ENCODE results near the gene HAP1. TPM values are rescaled to one million over a fixed set of nuclear protein-coding genes. Genes with fewer than 3 reads are reported as not detected.

HAP1 gene
- total and polyA plus RNA-seq, 2 experiments from 2014 or later: 0.03 to 0.44 TPM

DNA sequence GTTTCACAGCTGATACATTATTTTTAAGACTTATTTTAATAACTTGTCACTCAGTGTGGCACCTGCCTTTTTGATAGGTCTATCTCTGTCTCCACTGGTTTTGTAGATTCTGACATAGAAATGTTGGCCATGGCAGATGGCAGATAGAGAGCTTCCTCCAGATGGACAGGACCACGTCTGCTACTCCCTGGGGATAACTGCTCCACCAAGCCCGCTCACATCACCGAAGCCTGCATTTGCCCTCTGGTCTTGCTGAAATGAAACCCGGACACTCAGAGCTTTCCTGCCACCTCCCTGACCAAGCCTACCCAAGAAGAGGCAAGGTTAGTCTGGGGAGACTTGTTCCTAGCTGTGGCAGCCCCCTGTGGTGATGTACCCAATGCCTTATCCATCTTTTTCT is 16.4 kb upstream of the HAP1 start:
- H3K4me1 ChIP-seq (ENCODE audit: insufficient read depth): no peaks in the 10 kb centered on the region
- no peak overlapping the region for H3K4me3 ChIP-seq
- no peaks in the 10 kb centered on the region for H3K79me2 ChIP-seq
- no peaks in the 10 kb centered on the region for H3K9me2 ChIP-seq (replicated peaks; ENCODE audit: insufficient read depth)
- no peak overlapping the region for H2AFZ ChIP-seq
- 91% methylated on average over 4 of the region's 4 CpGs for WGBS (ENCODE audit: low lambda C conversion rate, missing lambda C conversion rate)
- no peaks in the 10 kb centered on the region for H3K27me3 ChIP-seq
- H3K36me3 ChIP-seq (replicated peaks; ENCODE audit: insufficient read depth, low read depth): no peaks in the 10 kb centered on the region
- no peak overlapping the region for H3K4me2 ChIP-seq
- no peaks in the 10 kb centered on the region for H3K9me3 ChIP-seq (ENCODE audit: low read depth)
- no peak for DNase-seq (ENCODE audit: low spot score)
- H4K20me1 ChIP-seq (ENCODE audit: insufficient read depth, poor library complexity, severe bottlenecking): no peaks in the 10 kb centered on the region
- TF ChIP-seq, protein P1, sequence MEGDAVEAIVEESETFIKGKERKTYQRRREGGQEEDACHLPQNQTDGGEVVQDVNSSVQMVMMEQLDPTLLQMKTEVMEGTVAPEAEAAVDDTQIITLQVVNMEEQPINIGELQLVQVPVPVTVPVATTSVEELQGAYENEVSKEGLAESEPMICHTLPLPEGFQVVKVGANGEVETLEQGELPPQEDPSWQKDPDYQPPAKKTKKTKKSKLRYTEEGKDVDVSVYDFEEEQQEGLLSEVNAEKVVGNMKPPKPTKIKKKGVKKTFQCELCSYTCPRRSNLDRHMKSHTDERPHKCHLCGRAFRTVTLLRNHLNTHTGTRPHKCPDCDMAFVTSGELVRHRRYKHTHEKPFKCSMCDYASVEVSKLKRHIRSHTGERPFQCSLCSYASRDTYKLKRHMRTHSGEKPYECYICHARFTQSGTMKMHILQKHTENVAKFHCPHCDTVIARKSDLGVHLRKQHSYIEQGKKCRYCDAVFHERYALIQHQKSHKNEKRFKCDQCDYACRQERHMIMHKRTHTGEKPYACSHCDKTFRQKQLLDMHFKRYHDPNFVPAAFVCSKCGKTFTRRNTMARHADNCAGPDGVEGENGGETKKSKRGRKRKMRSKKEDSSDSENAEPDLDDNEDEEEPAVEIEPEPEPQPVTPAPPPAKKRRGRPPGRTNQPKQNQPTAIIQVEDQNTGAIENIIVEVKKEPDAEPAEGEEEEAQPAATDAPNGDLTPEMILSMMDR (IDR thresholded peaks at IDR 0.05; ENCODE audit: poor library complexity): no peak
- no peak for TF ChIP-seq EZH2phosphoT487 (IDR thresholded peaks at IDR 0.05; ENCODE audit: low read depth, severe bottlenecking, unreplicated experiment)
- no peak for TF ChIP-seq EZH2 (IDR thresholded peaks at IDR 0.05; ENCODE audit: borderline replicate concordance)
- no peak overlapping the region for H3K27ac ChIP-seq

DNA sequence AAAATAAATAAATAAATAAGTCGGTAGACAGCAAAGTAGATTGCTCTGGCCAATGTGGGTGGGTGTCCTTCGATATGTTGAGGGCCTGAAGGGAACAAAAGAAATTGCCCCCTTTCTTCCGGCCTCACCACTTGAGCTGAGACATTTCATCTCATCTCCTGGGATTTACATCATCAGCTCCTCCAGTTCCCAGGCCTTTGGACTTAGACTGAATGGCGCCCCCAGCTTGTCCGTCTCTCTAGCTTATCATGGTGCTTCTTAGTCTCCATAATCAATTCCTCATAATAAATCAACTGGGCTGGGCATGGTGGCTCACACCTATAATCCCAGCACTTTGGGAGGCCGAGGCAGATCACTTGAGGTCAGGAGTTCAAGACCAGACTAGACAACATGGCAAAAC is 13.8 kb upstream of the HAP1 start:
- 88% methylated on average over 6 of the region's 6 CpGs for WGBS (ENCODE audit: low lambda C conversion rate, missing lambda C conversion rate)

DNA sequence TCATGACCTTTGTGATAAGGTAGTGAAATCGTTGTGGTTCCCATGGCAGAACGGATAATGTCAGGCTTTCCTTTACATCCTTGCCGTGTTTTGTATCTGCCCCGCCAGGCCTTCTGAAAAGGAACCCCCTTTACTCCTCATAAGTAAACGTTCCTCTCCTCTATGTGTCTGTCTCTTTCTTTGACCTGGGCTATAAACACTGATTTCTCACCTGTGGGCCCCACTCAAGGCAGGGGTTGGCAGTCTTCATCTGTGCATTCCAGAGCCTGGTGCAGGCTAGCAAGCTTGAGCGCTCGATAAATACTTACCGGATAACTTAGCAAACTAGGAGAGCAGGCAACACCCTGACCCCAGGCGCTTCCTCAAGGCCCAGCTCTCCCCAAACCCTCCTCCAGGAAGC is 7.3 kb upstream of the HAP1 start:
- Histone ChIP-seq H3K4me2 (no peak overlapping the region), H3K4me1 (ENCODE audit: insufficient read depth) (no peaks in the 10 kb centered on the region), H4K20me1 (ENCODE audit: insufficient read depth, poor library complexity, severe bottlenecking) (no peaks in the 10 kb centered on the region), H2AFZ (no peak overlapping the region), H3K9me2 (replicated peaks; ENCODE audit: insufficient read depth) (no peaks in the 10 kb centered on the region), H3K27me3 (peaks cover 10% of the 10 kb centered on the region), H3K27ac (no peak overlapping the region), H3K36me3 (replicated peaks; ENCODE audit: insufficient read depth, low read depth) (no peaks in the 10 kb centered on the region), H3K9me3 (ENCODE audit: low read depth) (no peaks in the 10 kb centered on the region), H3K79me2 (no peaks in the 10 kb centered on the region), H3K4me3 (no peak overlapping the region)
- TF ChIP-seq EZH2 (IDR thresholded peaks at IDR 0.05; ENCODE audit: borderline replicate concordance) (no peak), EZH2phosphoT487 (IDR thresholded peaks at IDR 0.05; ENCODE audit: low read depth, severe bottlenecking, unreplicated experiment) (no peak)
- TF ChIP-seq, protein P1 (IDR thresholded peaks at IDR 0.05; ENCODE audit: poor library complexity): no peak
- WGBS (ENCODE audit: low lambda C conversion rate, missing lambda C conversion rate): 78% methylated on average over 9 of the region's 9 CpGs
- DNase-seq (ENCODE audit: low spot score): no peak

More for the DNA sequence above, 13.8 kb upstream of the HAP1 start:
- H3K79me2 ChIP-seq: no peaks in the 10 kb centered on the region
- no peak overlapping the region for H2AFZ ChIP-seq
- no peaks in the 10 kb centered on the region for H3K27me3 ChIP-seq
- H3K4me3 ChIP-seq: no peak overlapping the region
- H3K27ac ChIP-seq: no peak overlapping the region
- TF ChIP-seq, protein P1 (IDR thresholded peaks at IDR 0.05; ENCODE audit: poor library complexity): no peak
- TF ChIP-seq EZH2phosphoT487 (IDR thresholded peaks at IDR 0.05; ENCODE audit: low read depth, severe bottlenecking, unreplicated experiment) (no peak), EZH2 (IDR thresholded peaks at IDR 0.05; ENCODE audit: borderline replicate concordance) (no peak)
- H3K4me2 ChIP-seq: no peak overlapping the region
- no peaks in the 10 kb centered on the region for H3K36me3 ChIP-seq (replicated peaks; ENCODE audit: insufficient read depth, low read depth)
- H3K9me2 ChIP-seq (replicated peaks; ENCODE audit: insufficient read depth): no peaks in the 10 kb centered on the region
- DNase-seq (ENCODE audit: low spot score): no peak
- no peaks in the 10 kb centered on the region for H3K4me1 ChIP-seq (ENCODE audit: insufficient read depth)
- no peaks in the 10 kb centered on the region for H3K9me3 ChIP-seq (ENCODE audit: low read depth)
- H4K20me1 ChIP-seq (ENCODE audit: insufficient read depth, poor library complexity, severe bottlenecking): no peaks in the 10 kb centered on the region

DNA sequence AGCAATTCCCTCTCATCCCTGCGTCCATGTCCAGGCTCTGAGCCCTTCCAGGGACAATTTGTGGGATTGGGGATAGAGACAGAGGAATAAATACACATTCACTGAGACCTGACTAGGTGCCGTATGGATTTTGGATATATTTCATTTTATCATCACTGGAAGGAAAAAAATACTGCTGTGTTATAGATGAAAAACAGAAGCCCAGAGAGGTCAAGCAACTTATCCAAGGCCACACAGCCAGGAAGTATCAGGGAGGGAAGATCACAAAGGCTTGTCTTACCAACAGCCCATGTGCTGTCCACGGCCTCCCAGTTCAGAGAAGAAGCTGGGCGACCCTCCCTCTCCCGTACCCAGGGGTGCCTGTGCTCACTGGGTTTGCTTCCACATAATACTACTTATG is 6.1 kb upstream of the HAP1 start:
- Histone ChIP-seq H3K4me2 (no peak overlapping the region), H2AFZ (no peak overlapping the region), H3K9me2 (replicated peaks; ENCODE audit: insufficient read depth) (no peaks in the 10 kb centered on the region), H4K20me1 (ENCODE audit: insufficient read depth, poor library complexity, severe bottlenecking) (no peaks in the 10 kb centered on the region), H3K79me2 (no peaks in the 10 kb centered on the region), H3K4me1 (ENCODE audit: insufficient read depth) (no peaks in the 10 kb centered on the region), H3K27ac (no peak overlapping the region), H3K36me3 (replicated peaks; ENCODE audit: insufficient read depth, low read depth) (no peaks in the 10 kb centered on the region), H3K9me3 (ENCODE audit: low read depth) (no peaks in the 10 kb centered on the region), H3K27me3 (peaks cover 22% of the 10 kb centered on the region), H3K4me3 (no peak overlapping the region)
- DNase-seq (ENCODE audit: low spot score): no peak
- TF ChIP-seq EZH2phosphoT487 (IDR thresholded peaks at IDR 0.05; ENCODE audit: low read depth, severe bottlenecking, unreplicated experiment) (no peak), EZH2 (IDR thresholded peaks at IDR 0.05; ENCODE audit: borderline replicate concordance) (no peak)
- TF ChIP-seq, protein P1 (IDR thresholded peaks at IDR 0.05; ENCODE audit: poor library complexity): no peak
- 92% methylated on average over 5 of the region's 5 CpGs for WGBS (ENCODE audit: low lambda C conversion rate, missing lambda C conversion rate)

All from hepatocyte (in vitro differentiated cells).